ENCODE results near the gene FAXDC2.
"Not testable (repeated sequence)": the region's sequence is repeated elsewhere in the genome, so short reads cannot be mapped to it uniquely, and the experiment has no call there.

The FAXDC2 gene

GRCh38 chr5:154830596-154830995 is 19.8 kb downstream of the FAXDC2 start:
- DNase-seq (ENCODE audit: low read depth) = no peak

- no peak for DNase-seq (ENCODE audit: low read depth)
These were observed 20.2 kb downstream of the FAXDC2 start for GRCh38 chr5:154830219-154830595.

DNA sequence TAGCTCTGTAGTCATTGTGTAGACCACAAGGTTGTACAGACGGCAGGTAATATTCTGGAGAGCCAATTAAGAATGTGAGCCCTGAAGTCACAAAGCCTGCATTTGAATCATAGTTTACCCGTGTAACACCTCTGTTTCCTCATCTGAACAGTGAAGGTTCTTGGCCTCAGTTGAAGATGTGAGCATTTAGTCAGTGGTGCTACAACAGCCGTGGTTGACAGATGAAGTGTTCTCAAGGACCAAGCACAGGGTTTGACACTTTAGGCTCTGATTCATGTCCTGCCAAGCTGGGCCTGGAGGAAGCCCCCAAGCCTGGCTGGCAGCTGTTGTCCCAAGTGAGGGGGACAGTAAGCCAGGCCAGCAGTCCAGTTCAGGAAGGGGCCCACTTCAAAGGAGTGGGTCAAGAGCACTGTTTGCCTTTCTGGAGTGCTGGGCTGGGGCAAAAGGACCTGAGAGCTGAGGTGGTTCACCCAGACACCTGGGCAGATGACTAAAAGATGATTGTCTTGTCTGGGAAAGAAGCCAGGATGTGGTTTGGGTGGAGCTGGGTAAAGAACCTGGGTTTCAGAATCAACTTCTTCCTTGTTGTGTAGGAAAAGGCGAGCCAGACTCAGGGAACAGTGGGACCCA is 20.7 kb downstream of the FAXDC2 start:
- DNase-seq (ENCODE audit: low read depth) = no peak

DNA sequence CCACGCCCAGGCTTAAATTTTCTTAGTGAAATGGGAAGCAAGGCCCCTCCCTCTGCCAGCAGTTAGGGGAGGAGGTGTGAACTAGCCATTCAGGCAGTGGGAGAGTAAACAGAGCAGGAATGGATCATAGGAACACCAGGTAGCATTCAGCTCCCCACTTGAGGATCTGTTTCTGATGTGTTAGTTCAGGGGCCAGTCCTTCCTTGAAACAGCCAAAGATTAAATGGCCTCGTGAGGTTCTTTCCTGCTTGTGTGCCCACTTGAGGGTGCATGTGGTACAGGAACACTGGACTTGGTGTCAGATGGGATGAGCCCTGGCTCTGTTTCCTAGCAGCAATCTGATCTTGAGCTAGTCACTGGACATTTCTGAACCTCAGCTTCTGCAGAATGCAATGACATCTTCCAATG is 21.2 kb downstream of the FAXDC2 start:
- DNase-seq (ENCODE audit: low read depth) = no peak

DNA sequence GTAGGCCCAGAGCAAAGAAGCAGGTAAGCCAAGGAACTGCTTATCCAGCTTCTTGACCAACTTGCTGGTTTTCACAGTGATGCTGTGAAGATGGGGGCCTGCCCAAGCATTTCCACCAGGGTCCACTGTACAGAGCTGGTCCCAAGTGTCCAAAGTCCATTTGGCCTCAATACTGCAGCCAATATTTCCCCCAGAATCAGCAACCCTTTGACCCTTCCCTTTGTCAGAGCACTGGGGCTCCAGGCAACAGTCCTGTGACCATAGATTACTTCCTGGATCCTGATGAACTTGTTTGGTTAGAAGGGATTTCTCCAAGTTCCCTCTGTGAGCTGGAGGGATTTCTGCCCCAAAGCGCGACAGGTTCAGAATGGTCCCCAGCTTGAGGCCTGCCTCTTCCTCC is 26.3 kb downstream of the FAXDC2 start:
- no peak for DNase-seq (ENCODE audit: low read depth)

DNA sequence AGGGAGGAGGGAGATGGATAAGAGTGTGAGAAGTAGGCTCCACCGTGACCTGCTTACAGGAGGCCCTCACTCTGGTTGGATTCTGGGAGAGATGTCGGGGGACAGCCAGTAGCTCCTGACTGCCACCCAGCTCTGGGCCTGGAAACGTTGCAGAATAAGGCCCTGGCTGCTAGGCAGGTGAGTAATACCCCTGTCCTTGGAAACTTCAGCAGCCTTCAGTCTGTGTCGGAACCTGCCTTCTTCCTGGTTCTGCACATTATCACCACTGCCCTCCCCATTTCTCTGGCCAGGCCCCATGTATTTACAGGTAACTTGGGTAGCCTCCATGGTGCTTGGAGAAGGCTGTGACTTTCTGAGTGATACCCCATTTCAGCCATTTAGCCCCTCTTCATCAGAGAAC is 26.8 kb downstream of the FAXDC2 start:
- no peak for DNase-seq (ENCODE audit: low read depth)

GRCh38 chr5:154822896-154823295 is 27.5 kb downstream of the FAXDC2 start:
- not testable (repeated sequence) for DNase-seq (ENCODE audit: low read depth)

DNA sequence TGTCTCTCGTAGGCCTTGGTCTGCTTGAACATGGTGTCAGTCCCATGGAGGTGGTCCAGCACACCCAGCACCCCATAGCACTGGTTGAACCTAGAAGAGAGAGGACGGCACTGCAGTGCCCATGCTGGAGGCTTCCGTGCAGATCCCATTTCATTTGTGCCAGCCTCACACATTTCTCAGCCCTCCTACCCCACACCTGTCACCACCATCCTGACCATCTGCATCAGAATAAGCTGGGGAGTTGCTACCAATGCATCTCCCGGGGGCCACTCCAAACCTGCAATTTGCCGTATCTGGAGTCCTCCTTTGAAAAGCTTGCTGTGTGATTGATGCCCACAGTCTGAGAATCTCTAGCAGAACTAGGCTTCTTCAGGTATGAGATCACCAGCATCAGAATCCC is 30.0 kb downstream of the FAXDC2 start:
- DNase-seq (ENCODE audit: low read depth) = no peak

DNA sequence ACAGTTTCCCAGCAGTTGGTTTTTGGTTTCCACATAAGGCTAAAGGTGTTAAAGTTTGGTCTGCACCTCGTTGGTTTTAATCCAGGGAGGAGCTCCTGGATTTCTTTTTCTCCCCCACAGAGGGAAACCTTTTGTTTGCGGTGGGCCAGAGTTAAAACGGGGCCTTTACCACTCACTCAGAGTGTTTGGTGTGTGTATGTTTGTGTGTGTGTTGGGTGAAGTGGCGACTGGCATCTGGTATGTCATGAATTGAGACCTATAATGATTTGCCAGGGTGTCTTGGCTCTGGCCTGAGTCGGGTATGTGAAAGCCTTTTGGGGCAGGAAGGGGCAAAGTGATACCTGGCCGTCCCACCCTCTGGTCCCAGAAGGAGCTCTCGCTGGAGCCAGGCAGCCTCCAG is 30.9 kb downstream of the FAXDC2 start:
- DNase-seq (ENCODE audit: low read depth) = no peak

GRCh38 chr5:154818471-154819116 is 31.8 kb downstream of the FAXDC2 start:
- no peak for DNase-seq (ENCODE audit: low read depth)

DNA sequence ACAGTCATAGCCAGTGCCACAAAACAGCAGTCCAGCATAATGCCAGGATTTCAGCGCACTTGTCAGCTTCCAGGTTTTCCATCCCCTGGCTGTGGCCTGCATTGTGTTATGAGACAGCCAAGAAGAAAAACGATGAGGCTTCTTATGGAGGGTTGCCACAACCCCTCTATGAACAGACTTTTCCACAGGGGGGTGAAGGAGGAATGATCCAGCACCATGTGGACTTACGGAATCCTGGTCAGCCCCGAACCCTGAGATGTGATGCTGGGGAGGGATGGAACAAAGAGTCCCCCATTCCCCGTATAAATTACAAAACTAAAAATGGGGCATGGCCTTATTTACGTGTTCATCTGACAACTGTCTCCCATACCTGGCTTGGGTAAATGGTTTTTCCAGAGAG is 32.6 kb downstream of the FAXDC2 start:
- DNase-seq (ENCODE audit: low read depth) = no peak

GRCh38 chr5:154816891-154817492 is 33.4 kb downstream of the FAXDC2 start:
- no peak for DNase-seq (ENCODE audit: low read depth)

GRCh38 chr5:154815684-154816247 is 34.6 kb downstream of the FAXDC2 start:
- no peak for DNase-seq (ENCODE audit: low read depth)

GRCh38 chr5:154815025-154815424 is 35.4 kb downstream of the FAXDC2 start:
- no peak for DNase-seq (ENCODE audit: low read depth)

- DNase-seq (ENCODE audit: low read depth) = no peak
These were observed 36.7 kb downstream of the FAXDC2 start for GRCh38 chr5:154813736-154814135.

DNA sequence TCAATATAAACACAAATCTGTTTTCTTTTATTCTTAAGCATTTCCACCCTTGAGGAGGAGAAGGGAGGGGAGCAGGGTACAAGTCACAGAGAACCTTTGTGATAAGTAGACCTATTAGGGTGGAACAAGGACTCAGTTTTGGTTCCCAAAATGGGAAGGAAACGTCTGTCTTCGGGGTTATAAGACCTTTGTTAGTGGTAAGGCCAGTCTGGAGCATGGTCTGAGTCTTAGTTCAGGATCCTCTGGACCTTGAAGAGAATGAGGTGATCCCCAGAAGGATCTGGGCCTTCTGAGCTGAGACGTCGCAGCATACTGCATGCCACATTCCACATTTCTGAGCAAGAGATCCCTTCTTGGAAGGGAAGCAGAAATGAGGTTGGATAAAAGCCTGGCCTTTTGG is 37.2 kb downstream of the FAXDC2 start:
- no peak for DNase-seq (ENCODE audit: low read depth)

DNA sequence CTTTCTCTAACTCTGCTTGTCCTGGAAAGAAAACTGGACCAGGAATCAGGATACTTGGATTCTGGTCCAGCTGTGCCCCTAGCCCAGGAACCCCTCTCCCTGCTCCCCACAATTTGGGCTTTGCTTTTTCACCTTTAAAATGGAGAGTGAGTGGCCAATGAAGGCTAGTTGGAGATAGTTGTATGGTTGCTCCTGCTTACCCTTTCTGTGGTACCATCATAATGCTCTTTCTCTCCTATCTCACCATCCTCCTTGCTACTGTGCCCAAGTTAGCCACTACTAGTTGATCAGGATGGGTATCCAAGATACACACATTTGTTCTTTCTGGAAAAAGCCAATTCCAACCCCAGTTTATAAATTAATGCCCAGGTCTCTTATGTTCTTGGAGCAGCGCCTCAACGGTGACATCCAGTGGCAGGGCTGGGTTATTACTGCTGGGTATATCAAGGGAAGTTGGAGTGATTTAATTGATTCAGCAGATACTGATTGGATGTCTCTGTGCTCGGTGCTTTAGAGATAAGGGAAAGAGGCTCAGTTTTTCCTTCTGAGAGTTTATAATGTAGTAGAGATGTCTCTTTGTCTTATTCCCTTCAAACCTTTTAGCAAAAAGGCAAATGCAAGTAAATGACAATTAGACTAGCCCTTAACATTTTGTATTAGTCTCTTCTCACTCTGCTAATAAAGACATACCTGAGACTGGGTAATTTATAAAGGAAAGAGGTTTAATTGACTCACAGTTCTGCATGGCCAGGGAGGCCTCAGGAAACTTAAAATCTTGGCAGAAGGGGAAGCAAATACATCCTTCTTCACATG is 38.5 kb downstream of the FAXDC2 start:
- peak; percentile 64 for DNase-seq (ENCODE audit: low read depth)

GRCh38 chr5:154811239-154811638 is 39.2 kb downstream of the FAXDC2 start:
- DNase-seq (ENCODE audit: low read depth) = no peak

DNA sequence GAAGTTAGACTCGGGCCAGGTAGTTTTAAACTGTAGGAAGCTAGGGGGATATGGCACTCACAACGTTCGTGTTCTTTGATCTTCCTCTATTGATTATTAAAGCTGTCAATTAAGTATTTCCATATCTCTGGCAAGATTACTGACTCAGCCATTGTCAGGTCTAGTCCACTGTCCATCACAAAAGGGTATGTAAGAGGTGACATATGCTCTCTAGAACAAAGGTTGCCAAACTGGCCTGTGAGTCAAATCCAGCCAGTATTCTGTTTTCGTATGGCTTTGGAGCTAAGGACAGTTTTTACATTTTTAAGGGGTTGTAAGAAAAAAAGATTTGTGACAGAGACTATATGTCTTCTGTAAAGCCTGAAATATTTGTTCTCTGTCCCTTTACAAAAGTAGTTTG is 44.2 kb downstream of the FAXDC2 start:
- DNase-seq (ENCODE audit: low read depth) = no peak

DNA sequence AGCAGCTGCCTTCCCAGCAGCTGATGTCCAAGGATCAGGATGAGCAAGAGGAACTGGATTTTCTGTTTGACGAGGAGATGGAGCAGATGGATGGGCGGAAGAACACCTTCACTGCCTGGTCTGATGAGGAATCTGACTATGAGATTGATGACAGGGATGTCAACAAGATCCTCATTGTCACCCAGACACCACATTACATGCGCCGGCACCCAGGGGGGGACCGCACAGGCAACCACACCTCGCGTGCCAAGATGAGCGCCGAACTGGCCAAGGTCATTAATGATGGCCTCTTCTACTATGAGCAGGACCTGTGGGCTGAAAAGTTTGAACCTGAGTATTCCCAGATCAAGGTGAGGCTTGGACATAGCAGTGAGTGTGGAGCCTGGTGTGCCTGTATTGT is 48.4 kb downstream of the FAXDC2 start:
- no peak for DNase-seq (ENCODE audit: low read depth)

DNA sequence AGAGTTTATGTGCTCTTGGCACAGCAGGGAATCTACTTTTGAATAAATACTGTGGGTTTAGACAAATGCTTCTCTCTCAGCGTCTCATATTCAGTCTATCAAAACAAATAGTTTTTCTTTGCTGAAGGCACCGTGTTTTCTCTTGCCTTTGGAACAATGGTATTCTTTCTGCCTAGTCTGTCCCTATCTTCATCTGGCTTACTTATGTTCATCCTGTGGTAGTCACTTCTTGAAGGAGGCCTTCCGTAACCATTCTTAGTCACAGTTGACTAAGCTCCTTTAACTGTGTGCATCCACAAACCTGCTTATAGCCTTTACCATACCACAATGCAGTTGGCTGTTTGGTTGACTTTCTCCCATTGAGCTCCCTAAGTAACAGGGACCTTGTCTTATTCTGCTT is 49.3 kb downstream of the FAXDC2 start:
- no peak for DNase-seq (ENCODE audit: low read depth)

GRCh38 chr5:154800582-154800981 is 49.8 kb downstream of the FAXDC2 start:
- DNase-seq (ENCODE audit: low read depth) = no peak

DNA sequence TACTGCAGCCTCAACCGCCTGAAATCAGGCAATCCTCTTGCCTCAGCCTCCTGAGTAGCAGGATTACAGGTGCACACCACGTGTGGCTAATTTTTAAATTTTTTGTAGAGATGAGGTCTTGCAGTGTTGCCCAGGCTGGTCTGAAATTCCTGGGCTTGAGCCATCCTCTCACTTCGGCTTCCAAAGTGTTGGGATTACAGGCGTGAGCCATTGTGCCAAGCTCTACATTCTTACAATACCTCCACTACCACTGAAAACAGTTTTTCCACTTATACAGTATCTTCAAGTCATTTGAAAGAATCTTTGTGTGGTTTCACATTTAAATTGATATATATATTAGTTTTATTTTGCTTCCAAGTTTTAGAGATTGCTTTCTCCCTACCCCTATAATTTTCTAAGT is 52.6 kb downstream of the FAXDC2 start:
- no peak for DNase-seq (ENCODE audit: low read depth)

Measured in fibroblast of gingiva (primary cell).